ENCODE results near the gene ACTG2. TPM values are rescaled to one million over a fixed set of nuclear protein-coding genes. Genes with fewer than 3 reads are reported as not detected.

The ACTG2 gene
- total and polyA plus RNA-seq, 10 of the 15 experiments (the other 5 are each of a cell fraction or from before 2014, with no cell fraction given) = 0.06 to 0.97 (median 0.12) TPM; not detected in 7

GRCh38 chr2:73931531-73932500, 39.0 kb downstream of the ACTG2 start:
- ChIA-PET POLR2A (interaction anchor here (0.6 to 1.0 kb wide), 3 partner anchors 11 to 60 kb away, joined by 3 read pairs; no protein-coding TSS in a partner anchor), RAD21 (ENCODE audit: unreplicated experiment) (no interaction called here), SMC1A (ENCODE audit: uncharacterized antibody, unreplicated experiment) (interaction anchor here (1.1 to 2.6 kb wide), 4 partner anchors 12 to 63 kb away, joined by 3 to 9 read pairs (median 4); no protein-coding TSS in a partner anchor), CTCF (interaction anchor here (0.9 to 2.3 kb wide), 3 partner anchors 64 to 105 kb away, joined by 3 to 7 read pairs (median 6); no protein-coding TSS in a partner anchor)
- H2AFZ ChIP-seq (ENCODE audit: control insufficient read depth, low read depth, low read length) = no peak overlapping the region
- no peak overlapping the region for H3K27ac ChIP-seq (ENCODE audit: control insufficient read depth, insufficient read depth)
- no peaks in the 10 kb centered on the region for H3K27me3 ChIP-seq (replicated peaks in 1 of 2; ENCODE audit: control insufficient read depth in 2 of 2, insufficient read depth in 2 of 2, low read length in 1 of 2)
- no peak overlapping the region for H3K9ac ChIP-seq (ENCODE audit: control insufficient read depth, insufficient read depth, low read length)
- TF ChIP-seq NRF1 (conservative IDR thresholded peaks at IDR 0.05; ENCODE audit: low read depth, low read length) (no peak), HCFC1 (IDR thresholded peaks at IDR 0.05; ENCODE audit: low read length) (no peak), RUNX3 (IDR thresholded peaks at IDR 0.05; ENCODE audit: low read length) (no peak), NFYB (IDR thresholded peaks at IDR 0.05; ENCODE audit: insufficient read depth, low read depth, low read length) (no peak), ZZZ3 (IDR thresholded peaks at IDR 0.05; ENCODE audit: control insufficient read depth, insufficient read length, low read depth) (no peak), RFX5 (IDR thresholded peaks at IDR 0.05; ENCODE audit: low read depth, low read length) (no peak), RBBP5 (conservative IDR thresholded peaks at IDR 0.05) (no peak), RAD21 (IDR thresholded peaks at IDR 0.05; ENCODE audit: insufficient read depth, low read depth, low read length) (no peak), MXI1 (IDR thresholded peaks at IDR 0.05; ENCODE audit: low read depth, low read length) (no peak), RB1 (IDR thresholded peaks at IDR 0.05; ENCODE audit: borderline replicate concordance) (no peak), NR2F1 (conservative IDR thresholded peaks at IDR 0.05) (no peak)
- in situ Hi-C loops (cut with MboI) = no loop called here
- H3K4me2 ChIP-seq (ENCODE audit: control insufficient read depth, insufficient read depth) = no peak overlapping the region
- H3K79me2 ChIP-seq (ENCODE audit: control insufficient read depth, insufficient read depth, low read length) = peaks cover 65% of the 10 kb centered on the region
- H4K20me1 ChIP-seq (ENCODE audit: control insufficient read depth, insufficient read depth) = no peaks in the 10 kb centered on the region
- no peak for FAIRE-seq
- no peak overlapping the region for H3K4me3 ChIP-seq
- H3K4me1 ChIP-seq (ENCODE audit: control insufficient read depth, insufficient read depth, low read length) = peaks cover 8% of the 10 kb centered on the region
- peaks cover 0 to 13% of the 10 kb centered on the region in 2 experiments; a peak in 3 of 4 replicates for H3K36me3 ChIP-seq (ENCODE audit: control insufficient read depth in 2 of 2, insufficient read depth in 2 of 2, low read length in 1 of 2)
- BruUV-seq (replicated peaks) = no TSS peak
- intact Hi-C loops (cut with micrococcal nuclease; ENCODE audit: unreplicated experiment) = no loop called here
- ATAC-seq = peak; percentile 36
- no peaks in the 10 kb centered on the region for H3K9me3 ChIP-seq (replicated peaks; ENCODE audit: control insufficient read depth, insufficient read depth, low read length)
- DNase-seq (ENCODE audit: low read depth, low spot score) = no peak
- WGBS (ENCODE audit: insufficient coverage, insufficient replicate concordance, low lambda C conversion rate, missing lambda C conversion rate) = 90% methylated on average over 7 of the region's 7 CpGs
